RKO (cell line): Measurements from ENCODE around the gene EIF1B.

Source experiments
- DNase-seq: peaks from one replicate; pipeline ENCODE4 v3.0.0-alpha.2; 2016; ENCODE audit warnings: low spot score

Gene EIF1B

GRCh38 chr3:40308725-40309417 is 636 bp upstream of the EIF1B start:
- DNase-seq = no peak

GRCh38 chr3:40309925-40310695 is 603 bp downstream of the EIF1B start:
- peak; percentile 60 for DNase-seq

DNA sequence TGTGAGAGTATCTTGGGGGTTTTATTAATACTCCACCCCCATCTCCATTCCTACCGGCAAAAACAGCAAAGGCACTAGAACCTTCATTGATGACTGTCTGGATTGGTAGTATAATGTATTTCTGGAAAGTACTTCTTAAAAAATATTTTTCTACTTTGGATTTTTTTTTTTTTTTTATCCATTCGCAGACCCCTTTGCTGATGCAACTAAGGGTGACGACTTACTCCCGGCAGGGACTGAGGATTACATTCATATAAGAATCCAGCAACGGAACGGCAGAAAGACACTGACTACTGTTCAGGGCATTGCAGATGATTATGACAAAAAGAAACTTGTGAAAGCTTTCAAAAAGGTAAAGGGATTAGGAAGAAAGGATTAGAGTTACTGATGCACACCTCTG is 1.2 kb downstream of the EIF1B start:
- DNase-seq = peak; percentile 49

GRCh38 chr3:40312661-40313226 is 3.2 kb downstream of the EIF1B start:
- DNase-seq = peak; percentile 14

GRCh38 chr3:40313975-40314860 is 4.7 kb downstream of the EIF1B start:
- DNase-seq = peak; percentile 18

DNA sequence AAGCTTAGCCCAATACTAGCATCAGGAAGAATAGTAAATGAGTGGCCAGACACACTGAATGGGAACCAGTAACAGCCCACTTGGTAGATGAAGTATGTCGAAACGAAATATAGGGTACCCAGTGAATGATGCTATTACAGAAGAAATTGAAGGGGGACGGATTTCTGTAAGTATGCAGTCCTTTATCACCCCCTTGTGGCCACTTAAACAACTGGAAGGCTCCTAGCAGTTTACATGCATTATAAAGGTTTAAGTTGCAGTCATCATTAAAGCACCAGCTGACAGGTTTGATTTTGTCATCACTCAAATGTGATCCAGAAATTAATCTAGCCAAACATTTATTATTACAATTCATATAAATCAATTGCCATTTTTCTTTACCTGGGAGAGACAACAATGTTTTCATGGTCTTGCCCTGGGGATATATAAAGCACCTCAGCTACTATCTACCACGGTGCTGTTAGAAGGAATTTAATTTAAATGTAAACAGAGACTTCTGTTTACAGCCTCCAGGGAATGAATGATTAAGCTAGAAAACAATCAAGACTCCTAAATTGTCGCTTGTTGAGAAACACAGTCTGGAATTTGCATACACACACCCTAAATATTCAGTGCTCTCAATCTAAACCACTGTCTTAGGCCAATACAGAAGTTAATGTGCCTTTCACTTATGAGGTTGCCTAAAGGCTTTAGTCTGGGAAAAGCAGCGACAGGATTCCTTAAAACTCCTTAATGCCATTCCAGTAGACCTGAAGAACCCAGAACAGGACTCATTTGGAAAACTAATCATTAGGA is 7.8 kb downstream of the EIF1B start:
- peak; percentile 82 for DNase-seq

DNA sequence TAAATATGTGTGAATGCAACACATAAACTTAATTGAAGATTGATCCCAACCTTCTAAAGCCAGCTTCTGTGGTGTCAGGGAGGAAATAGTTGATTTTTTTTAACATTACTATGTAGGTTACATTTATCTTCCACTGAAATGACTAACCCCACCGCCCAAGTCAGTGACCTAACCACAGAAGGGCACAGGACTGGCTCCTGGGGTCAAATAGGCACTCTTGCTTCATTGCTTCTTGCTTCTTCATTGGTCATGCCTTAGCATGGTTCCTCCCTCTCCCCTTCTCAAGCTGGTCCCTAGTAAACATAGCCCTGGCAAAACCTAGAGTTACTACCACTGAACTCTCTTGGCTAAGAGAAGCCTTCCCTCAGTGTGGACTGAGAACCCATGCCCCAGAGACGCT is 12.3 kb downstream of the EIF1B start:
- no peak for DNase-seq

DNA sequence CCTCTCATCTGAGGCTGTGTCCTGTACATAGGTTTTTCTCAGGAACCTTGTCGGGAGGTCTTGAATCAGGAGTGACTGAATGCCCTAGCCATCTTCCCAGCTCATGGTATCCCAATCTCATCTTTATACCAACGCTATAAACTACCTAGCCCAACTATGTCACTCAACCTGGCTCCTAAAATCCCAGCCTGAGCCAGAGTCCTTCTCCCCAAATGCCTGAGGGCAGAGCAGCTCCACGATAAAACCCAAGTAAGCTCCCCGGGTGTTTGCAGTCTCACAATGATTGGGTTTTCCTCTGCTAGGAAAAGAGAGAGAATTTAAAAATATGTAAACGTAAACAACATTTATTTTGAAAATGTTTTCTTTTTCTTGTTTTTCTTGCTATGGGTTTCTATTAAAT is 14.4 kb downstream of the EIF1B start:
- DNase-seq = no peak

DNA sequence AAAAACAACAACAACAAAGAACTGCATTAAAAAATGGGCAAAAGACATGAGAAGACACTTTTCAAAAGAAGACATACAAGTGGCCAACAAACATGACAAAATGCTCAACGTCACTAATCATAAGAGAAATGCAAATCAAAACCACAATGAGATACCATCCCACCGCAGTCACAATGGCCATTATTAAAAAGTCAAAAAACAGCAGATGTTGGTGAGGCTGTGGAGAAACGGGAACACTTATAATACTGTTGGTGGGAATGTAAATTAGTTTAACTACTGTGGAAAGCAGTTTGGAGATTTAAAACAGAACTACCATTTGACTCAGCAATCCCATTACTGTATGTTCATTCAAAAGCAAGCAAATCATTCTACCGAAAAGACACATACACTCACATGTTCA is 15.1 kb downstream of the EIF1B start:
- DNase-seq = no peak

- no peak for DNase-seq
Measured at GRCh38 chr3:40325465-40325864, 16.0 kb downstream of the EIF1B start.

- no peak for DNase-seq
Measured at GRCh38 chr3:40328374-40328773, 18.9 kb downstream of the EIF1B start.

DNA sequence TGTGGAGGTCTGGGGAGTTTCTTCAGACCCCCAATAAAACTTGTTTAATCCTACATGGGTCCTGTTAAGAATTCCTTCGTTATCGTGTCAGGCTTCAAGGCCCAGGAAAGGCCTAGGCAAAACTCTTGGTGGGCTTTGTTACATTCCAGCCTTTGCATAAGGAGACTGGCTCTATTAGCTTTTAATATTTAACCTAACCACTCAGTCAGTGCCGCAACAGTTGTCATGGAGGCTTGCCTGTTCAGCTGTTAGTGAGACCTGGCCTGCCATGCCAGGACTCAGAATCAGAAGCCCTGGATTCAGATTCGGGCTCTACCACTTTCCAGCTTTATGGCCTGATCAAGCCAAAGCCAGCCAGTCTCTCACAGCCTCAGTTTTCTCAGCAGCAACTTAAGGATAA is 19.6 kb downstream of the EIF1B start:
- no peak for DNase-seq

DNA sequence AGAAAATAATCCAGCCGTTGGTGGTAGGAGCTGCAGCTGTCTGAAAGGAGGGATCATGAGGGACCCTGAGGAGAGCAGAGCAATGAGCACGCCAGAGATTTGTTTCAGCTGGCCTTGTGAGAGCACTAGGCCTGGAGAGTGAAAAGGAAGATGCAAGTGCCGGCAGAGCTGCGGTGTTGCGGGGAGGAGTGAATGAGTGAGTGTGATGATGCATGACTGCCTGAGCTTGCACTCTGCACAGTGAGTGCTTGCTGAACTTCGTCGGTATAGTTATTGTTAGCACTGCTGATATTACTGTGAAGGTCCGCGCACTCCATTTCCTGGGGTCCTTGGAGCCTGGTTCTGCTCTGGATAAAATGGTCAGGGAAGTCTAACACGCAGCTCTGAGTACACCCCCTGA is 23.2 kb downstream of the EIF1B start:
- no peak for DNase-seq

DNA sequence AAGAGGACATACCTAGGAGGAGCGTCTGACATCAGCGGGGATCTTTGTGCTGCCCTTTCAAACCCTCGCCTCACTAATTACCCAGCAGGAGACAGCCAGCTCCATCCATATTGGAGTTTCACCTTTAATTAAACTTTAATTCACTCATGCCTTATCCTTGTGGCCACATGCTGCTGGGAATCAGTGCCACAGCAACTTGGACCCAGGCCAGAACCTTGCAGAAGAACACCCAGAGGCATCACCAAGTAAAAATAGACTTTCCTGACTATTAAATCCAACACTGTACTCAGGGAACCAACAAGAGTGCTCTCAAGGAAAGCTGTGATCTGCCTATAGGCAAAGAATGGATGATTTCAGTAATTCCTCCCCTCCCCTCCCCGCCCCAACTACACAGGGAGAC is 23.9 kb downstream of the EIF1B start:
- DNase-seq = no peak

- DNase-seq = no peak
Measured at GRCh38 chr3:40333852-40334251, 24.3 kb downstream of the EIF1B start.

- no peak for DNase-seq
Measured at GRCh38 chr3:40336101-40336500, 26.6 kb downstream of the EIF1B start.

DNA sequence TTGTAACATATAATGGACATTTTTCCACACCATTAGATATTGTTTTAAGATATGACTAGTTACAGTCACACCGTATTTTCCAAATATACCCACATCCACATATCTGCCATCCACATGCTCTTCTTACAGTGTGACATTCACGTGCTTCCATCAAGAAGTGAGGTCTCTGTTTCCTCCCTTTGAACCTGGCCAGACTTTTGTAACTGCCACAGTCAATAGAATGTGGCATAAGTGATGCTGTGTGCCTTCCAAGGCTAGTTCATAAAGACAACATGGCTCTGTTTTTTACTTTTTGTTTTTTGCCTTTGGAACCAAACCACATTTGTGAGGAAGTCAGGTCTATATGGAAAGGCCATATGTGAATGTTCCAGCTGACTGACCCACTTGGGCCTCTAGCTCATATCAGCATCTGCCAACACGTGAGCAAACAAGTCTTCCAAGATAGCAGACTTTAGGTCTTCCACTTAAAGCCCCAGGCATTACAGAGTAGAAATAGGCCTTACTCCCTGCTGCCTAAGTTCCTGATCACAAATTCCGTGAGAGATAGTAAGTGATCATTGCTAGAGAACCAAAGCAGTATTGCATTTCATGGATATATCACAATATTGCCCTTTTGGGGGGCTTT is 27.1 kb downstream of the EIF1B start:
- no peak for DNase-seq

DNA sequence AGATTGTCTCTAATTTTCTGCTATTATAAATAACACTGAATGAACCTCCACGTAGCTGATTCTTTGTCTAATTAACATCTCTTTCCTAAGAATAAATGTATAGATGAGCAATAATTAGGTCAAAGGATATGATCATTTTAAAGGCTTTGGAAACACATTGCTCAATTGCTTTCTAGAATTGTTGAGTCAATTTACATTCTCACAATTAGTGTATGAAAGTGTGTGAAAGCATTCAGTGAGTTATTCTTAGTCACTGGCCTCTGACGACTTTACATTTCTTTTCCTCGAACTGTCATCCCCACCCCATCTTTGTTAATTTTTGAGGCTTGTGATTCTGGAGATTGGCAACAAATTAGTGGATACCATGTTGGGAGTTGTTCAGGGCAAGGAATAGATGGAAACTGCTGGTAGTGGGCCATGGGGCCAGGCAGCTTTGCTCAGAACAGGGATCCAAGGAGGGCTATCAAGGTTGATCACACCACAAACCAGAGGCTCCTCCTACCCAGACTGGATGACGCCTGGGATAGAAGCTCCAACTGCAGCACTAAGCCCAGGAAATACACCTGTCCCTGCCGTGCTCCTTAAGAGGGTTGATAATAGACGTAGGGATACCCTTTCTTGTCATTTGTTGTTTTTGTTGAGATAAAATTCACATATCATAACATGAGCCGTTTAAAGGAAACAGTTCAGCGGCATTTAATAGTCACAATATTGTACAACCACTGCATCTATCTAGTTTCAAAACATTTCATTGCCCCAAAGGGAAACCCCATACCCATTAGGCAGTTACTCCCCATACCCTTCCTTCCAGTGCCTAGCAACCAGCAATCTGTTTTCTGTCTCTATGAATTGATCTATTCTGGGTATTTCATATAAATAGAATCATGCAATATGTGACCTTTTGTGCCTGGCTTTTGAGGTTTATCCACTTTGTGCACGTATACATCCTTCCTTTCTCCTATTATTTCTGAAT is 27.9 kb downstream of the EIF1B start:
- peak; percentile 71 for DNase-seq

- no peak for DNase-seq
Measured at GRCh38 chr3:40339871-40340270, 30.4 kb downstream of the EIF1B start.
